ENCODE results near the gene GZMB. TPM values are rescaled to one million over a fixed set of nuclear protein-coding genes. Genes with fewer than 3 reads are reported as not detected.
"Not testable (repeated sequence)": the region's sequence is repeated elsewhere in the genome, so short reads cannot be mapped to it uniquely, and the experiment has no call there.

The GZMB gene
- total RNA-seq, 5 donors from 2014 or later (not counting 1 experiment from before 2014, with no cell fraction given), result 3.5 to 66.2 (median 12.6) TPM

DNA sequence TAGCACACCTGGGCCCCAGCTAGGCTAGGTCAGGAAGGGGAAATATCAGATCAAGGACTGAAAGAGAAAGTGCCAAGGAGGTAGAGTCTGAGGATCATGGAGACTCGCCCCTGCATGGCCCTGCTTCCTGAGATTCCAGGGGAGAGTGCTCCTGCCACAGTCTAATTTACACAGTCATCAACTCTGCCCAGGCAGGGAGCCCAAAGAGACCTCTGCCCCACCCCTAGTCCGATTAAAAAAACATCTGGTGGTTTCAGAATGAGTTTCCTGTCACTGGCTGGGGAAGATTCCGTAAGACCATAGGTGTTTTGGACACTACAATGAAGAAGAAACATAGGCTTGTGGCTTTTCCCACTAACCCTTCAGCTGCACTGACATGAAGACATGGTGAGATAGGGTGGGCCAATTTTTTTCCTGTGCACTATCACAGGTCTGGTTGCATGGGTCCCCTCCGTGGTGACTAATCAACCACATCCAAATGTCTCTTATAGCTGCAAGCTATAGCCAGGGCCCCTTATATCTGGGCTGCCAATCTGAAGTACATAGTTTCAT is 31.5 kb upstream of the GZMB start:
- no peak overlapping the region for H3K4me3 ChIP-seq (ENCODE audit: control insufficient read depth in 1 of 2, extremely low read depth in 1 of 2, low read length in 1 of 2)
- Mint-ChIP-seq H3K27ac (peak overlapping the region in 1 of 2 donors; percentile 3), H3K9me3 (no peaks in the 10 kb centered on the region), H3K4me1 (peaks cover 19 to 40% (median 29%) of the 10 kb centered on the region in 3 donors), H3K36me3 (no peaks in the 10 kb centered on the region), H3K27me3 (peaks cover 0 to 4% of the 10 kb centered on the region in 2 donors), H3K4me3 (peak overlapping the region; percentile 13 to 49 (median 36))
- H3K4me1 ChIP-seq (ENCODE audit: control insufficient read depth in 1 of 2, extremely low read depth in 1 of 2, insufficient read depth in 2 of 2, low read length in 2 of 2), result peaks cover 10 to 22% of the 10 kb centered on the region in 2 experiments
- ChIA-PET POLR2A (interaction anchor here in 1 of 2 donors (0.5 kb wide), 1 partner anchor 19 kb away, joined by 6 read pairs; no protein-coding TSS in a partner anchor), CTCF (no interaction called here)
- DNase-seq (peak in 5 of 35 experiments; percentile 9 to 42 (median 12)), ATAC-seq (replicated peaks in 1 of 4) (peak in 3 of 4 experiments; percentile 44 to 73 (median 53))
- no peaks in the 10 kb centered on the region for H3K27me3 ChIP-seq (replicated peaks in 1 of 2; ENCODE audit: control insufficient read depth in 2 of 2, extremely low read depth in 1 of 2, insufficient read depth in 2 of 2, low read length in 1 of 2)
- peak overlapping the region; percentile 7 for H3K27ac ChIP-seq (ENCODE audit: low read length)
- no CpG with 5 or more reads among the region's 4 CpGs for WGBS (ENCODE audit: insufficient coverage)
- no peaks in the 10 kb centered on the region for H3K36me3 ChIP-seq (ENCODE audit: control insufficient read depth in 2 of 2, extremely low read depth in 1 of 2, insufficient read depth in 1 of 2, low read length in 1 of 2)
- H3K9me3 ChIP-seq, result no peaks in the 10 kb centered on the region

DNA sequence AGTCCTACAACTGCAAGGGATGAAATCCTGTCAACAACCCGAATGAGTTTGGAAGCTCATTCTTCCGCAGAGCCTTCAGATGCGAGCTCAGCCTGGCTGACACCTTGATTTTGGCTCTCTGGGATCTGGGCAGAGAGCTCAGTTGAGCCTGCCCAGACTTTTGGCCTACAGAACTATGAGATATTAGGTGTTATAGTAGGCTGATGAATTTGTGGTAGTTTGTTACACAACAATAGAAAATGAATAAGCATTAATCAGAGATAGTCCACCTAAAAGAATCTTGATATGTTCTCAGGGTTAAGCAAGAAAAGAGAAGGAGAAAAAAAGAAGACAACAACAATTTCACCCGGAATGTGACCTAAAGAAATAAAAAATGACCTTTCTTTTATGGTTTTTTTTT is 30.4 kb upstream of the GZMB start:
- Histone ChIP-seq H3K27ac (ENCODE audit: low read length) (no peak overlapping the region), H3K4me3 (ENCODE audit: control insufficient read depth in 1 of 2, extremely low read depth in 1 of 2, low read length in 1 of 2) (no peak overlapping the region), H3K36me3 (ENCODE audit: control insufficient read depth in 2 of 2, extremely low read depth in 1 of 2, insufficient read depth in 1 of 2, low read length in 1 of 2) (no peaks in the 10 kb centered on the region), H3K4me1 (ENCODE audit: control insufficient read depth in 1 of 2, extremely low read depth in 1 of 2, insufficient read depth in 2 of 2, low read length in 2 of 2) (peaks cover 10 to 30% of the 10 kb centered on the region in 2 experiments), H3K27me3 (replicated peaks in 1 of 2; ENCODE audit: control insufficient read depth in 2 of 2, extremely low read depth in 1 of 2, insufficient read depth in 2 of 2, low read length in 1 of 2) (no peaks in the 10 kb centered on the region), H3K9me3 (no peaks in the 10 kb centered on the region)
- Mint-ChIP-seq H3K9me3 (no peaks in the 10 kb centered on the region), H3K36me3 (no peaks in the 10 kb centered on the region), H3K27me3 (peaks cover 0 to 4% of the 10 kb centered on the region in 2 donors), H3K4me1 (peaks cover 26 to 46% (median 34%) of the 10 kb centered on the region in 3 donors), H3K27ac (no peak overlapping the region), H3K4me3 (no peak overlapping the region)
- 96% methylated on average over 3 of the region's 4 CpGs for WGBS (ENCODE audit: insufficient coverage)
- no peak for ATAC-seq (replicated peaks in 1 of 4)
- CTCF ChIA-PET, result no interaction called here
- POLR2A ChIA-PET, result no interaction called here
- DNase-seq, result no peak

DNA sequence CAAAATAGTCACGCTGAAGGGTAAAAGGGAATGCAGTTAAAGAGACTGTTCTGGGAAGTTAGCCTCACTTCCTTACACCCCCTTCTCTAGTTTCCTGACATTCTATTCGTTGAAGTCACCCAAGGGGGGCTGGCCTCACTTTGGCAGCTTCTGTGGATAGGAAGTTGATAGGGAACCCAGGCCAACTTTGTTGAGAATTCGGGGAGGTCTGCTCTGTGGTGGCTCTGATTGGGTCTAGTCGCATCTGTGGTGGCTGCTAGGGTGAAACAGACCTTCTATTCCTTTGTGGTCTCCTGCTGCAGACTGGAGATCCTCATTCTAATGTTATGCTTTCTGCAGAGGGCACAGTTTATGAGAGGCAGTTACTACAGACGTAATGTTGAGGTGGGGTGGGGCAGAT is 28.8 kb upstream of the GZMB start:
- H3K27ac ChIP-seq (ENCODE audit: low read length), result no peak overlapping the region
- Mint-ChIP-seq H3K27me3 (peaks cover 0 to 4% of the 10 kb centered on the region in 2 donors), H3K4me3 (no peak overlapping the region), H3K27ac (peak overlapping the region in 1 of 2 donors; percentile 48), H3K36me3 (no peaks in the 10 kb centered on the region), H3K9me3 (no peaks in the 10 kb centered on the region), H3K4me1 (peaks cover 26 to 44% (median 34%) of the 10 kb centered on the region in 3 donors)
- DNase-seq (no peak), ATAC-seq (replicated peaks in 1 of 4) (peak in 1 of 4 experiments; percentile 20)
- no peaks in the 10 kb centered on the region for H3K9me3 ChIP-seq
- ChIA-PET POLR2A (no interaction called here), CTCF (interaction anchor here (0.5 to 0.9 kb wide), 2 partner anchors 19 to 456 kb away, joined by 3 to 4 read pairs; no protein-coding TSS in a partner anchor)
- 86% methylated on average over 1 of the region's 5 CpGs for WGBS (ENCODE audit: insufficient coverage)
- H3K27me3 ChIP-seq (replicated peaks in 1 of 2; ENCODE audit: control insufficient read depth in 2 of 2, extremely low read depth in 1 of 2, insufficient read depth in 2 of 2, low read length in 1 of 2), result no peaks in the 10 kb centered on the region
- H3K4me1 ChIP-seq (ENCODE audit: control insufficient read depth in 1 of 2, extremely low read depth in 1 of 2, insufficient read depth in 2 of 2, low read length in 2 of 2), result peaks cover 10 to 30% of the 10 kb centered on the region in 2 experiments
- H3K36me3 ChIP-seq (ENCODE audit: control insufficient read depth in 2 of 2, extremely low read depth in 1 of 2, insufficient read depth in 1 of 2, low read length in 1 of 2), result no peaks in the 10 kb centered on the region
- no peak overlapping the region for H3K4me3 ChIP-seq (ENCODE audit: control insufficient read depth in 1 of 2, extremely low read depth in 1 of 2, low read length in 1 of 2)

DNA sequence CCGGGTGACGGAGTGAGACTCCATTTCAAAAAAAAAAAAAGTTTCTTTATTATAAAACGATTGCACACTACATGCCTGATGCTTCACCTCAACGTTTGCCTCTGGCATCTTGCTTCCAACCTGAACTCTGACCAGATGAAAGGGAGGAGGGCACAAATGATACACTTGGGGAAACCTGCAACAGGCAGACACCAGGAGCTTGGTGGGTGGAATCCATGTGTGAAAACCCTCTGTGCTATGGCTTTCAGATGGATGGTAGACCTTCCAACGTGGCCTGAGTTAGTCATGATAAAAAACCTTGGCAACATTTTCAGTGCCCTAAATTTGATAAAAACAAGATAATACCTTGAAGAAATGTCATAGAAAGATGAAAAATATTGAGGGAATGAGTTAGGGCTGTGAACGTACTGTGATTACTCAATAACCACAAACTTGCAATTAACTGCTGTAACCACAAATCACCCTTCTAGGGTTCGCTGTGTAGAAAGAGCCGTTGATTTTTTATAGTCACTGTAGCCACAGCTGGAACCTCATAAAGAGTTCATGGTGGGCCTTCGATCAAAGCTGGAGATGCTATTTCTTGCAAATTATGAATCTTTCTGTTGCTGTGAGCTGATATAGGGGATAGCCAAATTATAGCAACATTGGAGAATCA is 26.1 kb upstream of the GZMB start:
- Histone ChIP-seq H3K36me3 (ENCODE audit: control insufficient read depth in 2 of 2, extremely low read depth in 1 of 2, insufficient read depth in 1 of 2, low read length in 1 of 2) (no peaks in the 10 kb centered on the region), H3K27me3 (replicated peaks in 1 of 2; ENCODE audit: control insufficient read depth in 2 of 2, extremely low read depth in 1 of 2, insufficient read depth in 2 of 2, low read length in 1 of 2) (no peaks in the 10 kb centered on the region), H3K27ac (ENCODE audit: low read length) (no peak overlapping the region), H3K9me3 (no peaks in the 10 kb centered on the region), H3K4me1 (ENCODE audit: control insufficient read depth in 1 of 2, extremely low read depth in 1 of 2, insufficient read depth in 2 of 2, low read length in 2 of 2) (peaks cover 3 to 21% of the 10 kb centered on the region in 2 experiments), H3K4me3 (ENCODE audit: control insufficient read depth in 1 of 2, extremely low read depth in 1 of 2, low read length in 1 of 2) (no peak overlapping the region)
- Mint-ChIP-seq H3K27me3 (peaks cover 0 to 4% of the 10 kb centered on the region in 2 donors), H3K4me3 (no peak overlapping the region), H3K9me3 (no peaks in the 10 kb centered on the region), H3K4me1 (peaks cover 17 to 33% (median 27%) of the 10 kb centered on the region in 3 donors), H3K27ac (peak overlapping the region in 1 of 2 donors; percentile 7), H3K36me3 (no peaks in the 10 kb centered on the region)
- WGBS (ENCODE audit: insufficient coverage), result no CpG with 5 or more reads among the region's 9 CpGs
- CTCF ChIA-PET, result interaction anchor here in 1 of 2 donors (0.9 kb wide), 1 partner anchor 54 kb away, joined by 3 read pairs; no protein-coding TSS in a partner anchor
- ATAC-seq (replicated peaks in 1 of 4) (peak in 1 of 4 experiments; percentile 40), DNase-seq (peak in 1 of 35 experiments; percentile 40)
- POLR2A ChIA-PET, result interaction anchor here in 1 of 2 donors (0.7 kb wide), 1 partner anchor 60 kb away, joined by 3 read pairs; no protein-coding TSS in a partner anchor

DNA sequence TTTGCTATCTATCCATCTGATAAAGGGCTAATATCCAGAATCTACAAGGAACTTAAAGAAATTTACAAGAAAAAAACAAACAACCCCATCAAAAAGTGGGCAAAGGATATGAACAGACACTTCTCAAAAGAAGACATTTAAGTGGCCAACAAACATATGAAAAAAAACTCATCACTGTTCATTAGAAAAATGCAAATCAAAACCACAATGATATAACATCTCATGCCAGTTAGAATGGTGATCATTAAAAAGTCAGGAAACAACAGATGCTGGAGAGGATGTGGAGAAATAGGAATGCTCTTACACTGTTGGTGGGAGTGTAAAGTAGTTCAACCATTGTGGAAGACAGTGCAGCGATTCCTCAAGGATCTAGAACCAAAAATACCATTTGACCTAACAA is 14.4 kb upstream of the GZMB start:
- H3K36me3 ChIP-seq (ENCODE audit: control insufficient read depth in 2 of 2, extremely low read depth in 1 of 2, insufficient read depth in 1 of 2, low read length in 1 of 2); H3K27ac Mint-ChIP-seq; H3K36me3 Mint-ChIP-seq; DNase-seq; H3K27ac ChIP-seq (ENCODE audit: low read length); H3K9me3 ChIP-seq; ATAC-seq (replicated peaks in 1 of 4); POLR2A ChIA-PET; H3K4me3 Mint-ChIP-seq; H3K4me1 ChIP-seq (ENCODE audit: control insufficient read depth in 1 of 2, extremely low read depth in 1 of 2, insufficient read depth in 2 of 2, low read length in 2 of 2); H3K27me3 Mint-ChIP-seq; H3K4me1 Mint-ChIP-seq; CTCF ChIA-PET; H3K4me3 ChIP-seq (ENCODE audit: control insufficient read depth in 1 of 2, extremely low read depth in 1 of 2, low read length in 1 of 2): not testable (repeated sequence)
- H3K9me3 Mint-ChIP-seq, result peaks cover 3 to 11% (median 4%) of the 10 kb centered on the region in 3 donors
- H3K27me3 ChIP-seq (replicated peaks in 1 of 2; ENCODE audit: control insufficient read depth in 2 of 2, extremely low read depth in 1 of 2, insufficient read depth in 2 of 2, low read length in 1 of 2), result peaks cover 0 to 13% of the 10 kb centered on the region in 2 experiments
- WGBS (ENCODE audit: insufficient coverage), result no CpG with 5 or more reads among the region's 1 CpG

DNA sequence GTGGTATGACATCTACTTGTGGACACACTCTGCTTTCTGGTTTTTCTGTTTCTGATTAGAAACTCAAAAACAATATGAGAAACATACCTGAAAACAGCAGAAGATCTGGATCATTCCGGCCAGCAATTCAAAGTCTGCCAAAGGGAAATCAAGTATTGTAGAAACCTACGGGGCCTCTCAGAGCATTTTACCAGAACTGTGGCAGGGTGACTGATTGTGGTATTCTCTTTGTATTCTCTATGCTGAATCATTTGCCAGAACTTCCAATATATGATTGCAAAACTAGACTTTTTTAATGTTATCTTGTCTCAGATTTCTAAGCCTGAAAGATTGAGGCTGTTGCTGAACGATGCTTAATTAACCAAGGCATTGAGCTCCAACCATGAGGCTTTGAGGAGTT is 5.9 kb upstream of the GZMB start:
- Histone ChIP-seq H3K27me3 (replicated peaks in 1 of 2; ENCODE audit: control insufficient read depth in 2 of 2, extremely low read depth in 1 of 2, insufficient read depth in 2 of 2, low read length in 1 of 2) (peaks cover 0 to 15% of the 10 kb centered on the region in 2 experiments), H3K9me3 (no peaks in the 10 kb centered on the region), H3K36me3 (ENCODE audit: control insufficient read depth in 2 of 2, extremely low read depth in 1 of 2, insufficient read depth in 1 of 2, low read length in 1 of 2) (no peaks in the 10 kb centered on the region), H3K4me3 (ENCODE audit: control insufficient read depth in 1 of 2, extremely low read depth in 1 of 2, low read length in 1 of 2) (no peak overlapping the region), H3K27ac (ENCODE audit: low read length) (no peak overlapping the region), H3K4me1 (ENCODE audit: control insufficient read depth in 1 of 2, extremely low read depth in 1 of 2, insufficient read depth in 2 of 2, low read length in 2 of 2) (peaks cover 0 to 2% of the 10 kb centered on the region in 2 experiments)
- no peak for ATAC-seq (replicated peaks in 1 of 4)
- H3K4me3 Mint-ChIP-seq, result no peak overlapping the region
- no peaks in the 10 kb centered on the region for H3K36me3 Mint-ChIP-seq
- no peaks in the 10 kb centered on the region for H3K27me3 Mint-ChIP-seq
- 71% methylated on average over 1 of the region's 3 CpGs for WGBS (ENCODE audit: insufficient coverage)
- POLR2A ChIA-PET, result no interaction called here
- peaks cover 0 to 10% (median 2%) of the 10 kb centered on the region in 3 donors for H3K4me1 Mint-ChIP-seq
- no peak for DNase-seq
- H3K27ac Mint-ChIP-seq, result no peak overlapping the region
- CTCF ChIA-PET, result no interaction called here
- no peaks in the 10 kb centered on the region for H3K9me3 Mint-ChIP-seq
